ENCODE measurements around the gene MYL12A. TPM values are rescaled to one million over a fixed set of nuclear protein-coding genes. Genes with fewer than 3 reads are reported as not detected.

The MYL12A gene
- total RNA-seq, 2 donors from 2014 or later: 1,108 to 5,712 TPM

GRCh38 chr18:3209859-3210569 is 37.6 kb upstream of the MYL12A start:
- no peak for DNase-seq (ENCODE audit: low spot score)
- TF ChIP-seq CTCF (IDR thresholded peaks at IDR 0.05): no peak
- Histone ChIP-seq H3K27me3 (no peaks in the 10 kb centered on the region), H3K9me3 (no peaks in the 10 kb centered on the region), H3K27ac (peak overlapping the region in 1 of 2 donors; percentile 48), H3K36me3 (peaks cover 69% of the 10 kb centered on the region), H3K4me3 (no peak overlapping the region), H3K4me1 (peaks cover 0 to 58% of the 10 kb centered on the region in 2 donors)

- no peaks in the 10 kb centered on the region for H3K27me3 ChIP-seq
- H3K36me3 ChIP-seq: peaks cover 70% of the 10 kb centered on the region
- H3K4me1 ChIP-seq: peaks cover 0 to 62% of the 10 kb centered on the region in 2 donors
- TF ChIP-seq CTCF (IDR thresholded peaks at IDR 0.05): no peak
- no peaks in the 10 kb centered on the region for H3K9me3 ChIP-seq
- H3K27ac ChIP-seq: peak overlapping the region; percentile 23 to 67
- H3K4me3 ChIP-seq: peak overlapping the region in 1 of 2 donors; percentile 1
- DNase-seq (ENCODE audit: low spot score): no peak
Observed at GRCh38 chr18:3211236-3211992, 36.2 kb upstream of the MYL12A start.

GRCh38 chr18:3212657-3213056 is 34.9 kb upstream of the MYL12A start:
- H3K36me3 ChIP-seq: peaks cover 75% of the 10 kb centered on the region
- DNase-seq (ENCODE audit: low spot score): no peak
- H3K4me1 ChIP-seq: peaks cover 0 to 58% of the 10 kb centered on the region in 2 donors
- no peaks in the 10 kb centered on the region for H3K27me3 ChIP-seq
- peak overlapping the region in 1 of 2 donors; percentile 4 for H3K4me3 ChIP-seq
- no peaks in the 10 kb centered on the region for H3K9me3 ChIP-seq
- TF ChIP-seq CTCF (IDR thresholded peaks at IDR 0.05): no peak
- peak overlapping the region; percentile 5 to 37 for H3K27ac ChIP-seq

GRCh38 chr18:3213300-3214059 is 34.1 kb upstream of the MYL12A start:
- TF ChIP-seq CTCF (IDR thresholded peaks at IDR 0.05): no peak
- no peaks in the 10 kb centered on the region for H3K9me3 ChIP-seq
- no peaks in the 10 kb centered on the region for H3K27me3 ChIP-seq
- no peak overlapping the region for H3K4me3 ChIP-seq
- no peak for DNase-seq (ENCODE audit: low spot score)
- peak overlapping the region in 1 of 2 donors; percentile 37 for H3K27ac ChIP-seq
- H3K36me3 ChIP-seq: peaks cover 70% of the 10 kb centered on the region
- peaks cover 0 to 58% of the 10 kb centered on the region in 2 donors for H3K4me1 ChIP-seq

- Histone ChIP-seq H3K27ac (peak overlapping the region in 1 of 2 donors; percentile 42), H3K4me3 (peak overlapping the region in 1 of 2 donors; percentile 4), H3K9me3 (no peaks in the 10 kb centered on the region), H3K4me1 (peaks cover 0 to 47% of the 10 kb centered on the region in 2 donors), H3K36me3 (peaks cover 67% of the 10 kb centered on the region), H3K27me3 (no peaks in the 10 kb centered on the region)
- DNase-seq (ENCODE audit: low spot score): no peak
- no peak for TF ChIP-seq CTCF (IDR thresholded peaks at IDR 0.05)
Observed at GRCh38 chr18:3214855-3215637, 32.6 kb upstream of the MYL12A start.

Data from right atrium auricular region (tissue), 2 donors.